HepG2 (cell line): ENCODE measurements around the gene ARHGDIA. TPM values are rescaled to one million over a fixed set of nuclear protein-coding genes. Genes with fewer than 3 reads are reported as not detected.

Experiments
- ATAC-seq: fragments of 200-7000 bp; cut with Tn5 transposase; 3 replicates; pipeline ENCODE4 v1.9.1; 2020; ENCODE audit warnings: mild to moderate bottlenecking, moderate library complexity
- BruUV-seq: library from RNA; stranded (reverse); fragments of 400-500 nt; replicated peaks from 2 replicates; lab custom pipeline; 2021; lab: Mats Ljungman, UMichigan
- CTCF ChIA-PET: fragments of 300-600 bp; formaldehyde crosslinking; extraction: SDS; loops from one replicate; lab custom pipeline; 2021; ENCODE audit warnings: low total read pairs, inconsistent platforms, low intra/inter-chr PET ratio; lab: Yijun Ruan, JAX
- POLR2A ChIA-PET: fragments of 350-600 bp; sonication (Branson Sonifier 250); formaldehyde crosslinking; loops from one replicate; lab custom pipeline; 2020; ENCODE audit warnings: antibody characterized with exemption, inconsistent platforms; lab: Yijun Ruan, JAX
- DNase-seq: peaks from one replicate; pipeline ENCODE4 v3.0.0-alpha.2; 2015; ENCODE audit warnings: low spot score
- FAIRE-seq: peaks from 3 replicates; lab custom pipeline; 2011; peaks lifted over from hg19 to GRCh38; lab: Jason Lieb, UNC
- H2AFZ ChIP-seq: one replicate; pipeline ENCODE4 v1.6.1; 2011; ENCODE audit warnings: low read length, inconsistent platforms
- H3K27ac ChIP-seq: fragments of 300-600 bp; 3 replicates; pipeline ENCODE4 v1.8.0; 2011; ENCODE audit warnings: mixed run types, mild to moderate bottlenecking, mixed read lengths, low read length, inconsistent platforms; ENCODE audit not compliant: insufficient read depth; ENCODE audit errors: extremely low read length
- H3K27me3 ChIP-seq, 2 experiments: fragments of 200-600 bp in 1 of 2; 2 replicates in 1 of 2; 3 replicates in 1 of 2; pipeline versions ENCODE4 v1.6.0 to v1.8.0; 2011; ENCODE audit warnings: low read length in 2 of 2, mild to moderate bottlenecking in 2 of 2, moderate library complexity in 2 of 2, inconsistent platforms in 1 of 2; ENCODE audit not compliant: insufficient read depth in 2 of 2, control insufficient read depth in 1 of 2
- H3K36me3 ChIP-seq, 2 experiments: fragments of 200-600 bp in 1 of 2; replicated peaks in 1 of 2; 2 replicates in 1 of 2; 3 replicates in 1 of 2; pipeline versions ENCODE4 v1.5.1 to v1.8.0; 2011; ENCODE audit warnings: low read length in 2 of 2, inconsistent platforms in 1 of 2; ENCODE audit not compliant: insufficient read depth in 2 of 2, control insufficient read depth in 1 of 2
- H3K4me1 ChIP-seq: 2 replicates; pipeline ENCODE4 v1.5.1; 2012; ENCODE audit warnings: low read length, inconsistent platforms; ENCODE audit not compliant: insufficient read depth
- H3K4me2 ChIP-seq: 2 replicates; pipeline ENCODE4 v1.6.0; 2011; ENCODE audit warnings: low read depth, low read length, inconsistent platforms
- H3K4me3 ChIP-seq, 3 experiments: fragments of 200-600 bp in 1 of 3; sonication (generic), shearing (Covaris generic) in 1 of 3; replicated peaks in 1 of 3; 2 replicates each; pipeline ENCODE4 v1.5.1; 2011 to 2016; ENCODE audit warnings: low read length in 3 of 3, inconsistent platforms in 2 of 3, low read depth in 2 of 3, mild to moderate bottlenecking in 2 of 3, control low read depth in 1 of 3, mixed read lengths in 1 of 3; ENCODE audit not compliant: insufficient read depth in 1 of 3
- H3K79me2 ChIP-seq: one replicate; pipeline ENCODE4 v1.6.1; 2011; ENCODE audit warnings: low read length, inconsistent platforms; ENCODE audit not compliant: insufficient read depth
- H3K9ac ChIP-seq: 2 replicates; pipeline ENCODE4 v1.6.0; 2011; ENCODE audit warnings: mild to moderate bottlenecking, low read depth, low read length, inconsistent platforms; ENCODE audit not compliant: insufficient read depth
- H3K9me3 ChIP-seq: 2 replicates; pipeline ENCODE4 v1.5.1; 2012; ENCODE audit warnings: mild to moderate bottlenecking, low read length
- H4K20me1 ChIP-seq: 2 replicates; pipeline ENCODE4 v1.6.0; 2011; ENCODE audit warnings: inconsistent platforms, mild to moderate bottlenecking, low read length, moderate library complexity; ENCODE audit not compliant: insufficient read depth
- ATRX ChIP-seq: sonication (generic); formaldehyde crosslinking; IDR thresholded peaks from 2 replicates; pipeline ENCODE4 v1.4.0; 2020; ENCODE audit warnings: missing genetic modification reagents, borderline replicate concordance
- BRCA1 ChIP-seq: sonication (generic); formaldehyde crosslinking; IDR thresholded peaks from 2 replicates; pipeline ENCODE4 v1.4.0; 2020; ENCODE audit warnings: missing genetic modification reagents
- CBX5 ChIP-seq: sonication (generic); formaldehyde crosslinking; IDR thresholded peaks from 2 replicates; pipeline ENCODE4 v1.4.0; 2020; ENCODE audit warnings: missing genetic modification reagents, borderline replicate concordance
- PHF5A ChIP-seq: IDR thresholded peaks from one replicate; pipeline ENCODE4 v1.6.1; 2018; ENCODE audit warnings: low read depth, missing genetic modification reagents; ENCODE audit not compliant: unreplicated experiment
- RBM22 ChIP-seq: fragments of 200-400 bp; formaldehyde crosslinking; optimal IDR thresholded peaks from 2 replicates; pipeline ENCODE3; 2017; ENCODE audit warnings: mild to moderate bottlenecking, low read length, moderate library complexity
- ZNF224 ChIP-seq: sonication (generic); formaldehyde crosslinking; IDR thresholded peaks from 2 replicates; pipeline ENCODE4 v1.5.0; 2020; ENCODE audit warnings: mild to moderate bottlenecking, missing genetic modification reagents
- ZNF546 ChIP-seq: sonication (generic); formaldehyde crosslinking; conservative IDR thresholded peaks from 2 replicates; pipeline ENCODE4 v1.8.1; 2023; ENCODE audit warnings: mild to moderate bottlenecking, missing genetic modification reagents
- WGBS: methylation state at CpG from one replicate; pipeline ENCODE4 v1.1.6; 2017; ENCODE audit warnings: low lambda C conversion rate; 5-methylcytosine and 5-hydroxymethylcytosine counted together
- in situ Hi-C: cut with HindIII; loops from 2 replicates; pipeline ENCODE4 v1.10.0; 2017; ENCODE audit warnings: low pct_unique_long_range_greater_than_20kb; ENCODE audit not compliant: extremely low pct_ligation_motif_present
- intact Hi-C: fragments of 100-400 bp; cut with micrococcal nuclease; formaldehyde crosslinking; loops from one replicate; pipeline ENCODE4 v1.10.0; 2022; ENCODE audit not compliant: unreplicated experiment
- polyA plus RNA-seq, 8 experiments: library from polyadenylated mRNA; depleted of rRNA in 3 of 8; stranded (reverse) in 7 of 8; unstranded in 1 of 8; fragments of >200 nt; fragmentation: Illumina TruSeq in 4 of 8; extraction: Trizol in 4 of 8; gene quantifications; 2 replicates each; pipeline versions ENCODE4 v1.2.1 to v1.2.3, GENCODE V29; 2011 to 2016; ENCODE audit warnings: low read depth in 4 of 8, missing spikeins in 1 of 8, mixed read lengths in 1 of 8; ENCODE audit not compliant: insufficient read depth in 1 of 8
- total RNA-seq, 5 experiments: library from RNA; depleted of rRNA; stranded (reverse); fragments of >200 nt; fragmentation: Illumina TruSeq; extraction: Trizol; gene quantifications; 2 replicates each; pipeline ENCODE4 v1.2.3, GENCODE V29; 2016; ENCODE audit warnings: low read depth in 1 of 5
- TF ChIP-seq, protein P1 (sequence below): sonication (generic); formaldehyde crosslinking; IDR thresholded peaks from 2 replicates; pipeline ENCODE4 v1.8.1; 2022; ENCODE audit warnings: low read depth, mild to moderate bottlenecking, missing genetic modification reagents

ARHGDIA gene
- total and polyA plus RNA-seq, 2 of the 13 experiments (the other 11 are each of a cell fraction or from before 2014, with no cell fraction given) = 40.0 to 64.0 TPM

DNA sequence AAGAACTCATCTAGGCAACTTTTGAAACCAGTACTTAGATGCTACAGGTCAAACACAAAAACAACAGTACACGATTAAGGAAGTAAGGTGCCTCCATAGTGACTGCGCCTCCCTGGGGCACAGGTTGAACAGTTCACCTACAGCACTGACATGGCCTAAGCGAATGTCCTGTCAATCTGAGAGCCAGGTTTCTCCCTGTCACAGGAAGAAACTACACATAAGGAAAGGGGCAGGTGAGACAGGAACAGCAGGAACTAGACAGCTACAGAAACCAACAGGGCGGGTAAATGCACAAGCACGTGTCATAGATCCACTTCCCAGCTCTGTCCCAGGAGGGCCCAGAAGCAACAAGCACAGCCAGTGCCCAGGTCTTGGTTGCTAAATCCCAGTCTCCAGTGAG is 8.0 kb upstream of the ARHGDIA start:
- Histone ChIP-seq H3K79me2 (no peaks in the 10 kb centered on the region), H4K20me1 (no peaks in the 10 kb centered on the region), H2AFZ (no peak overlapping the region), H3K4me1 (no peaks in the 10 kb centered on the region), H3K27ac (no peak overlapping the region), H3K4me2 (no peak overlapping the region), H3K4me3 (no peak overlapping the region), H3K9me3 (no peaks in the 10 kb centered on the region), H3K9ac (no peak overlapping the region), H3K36me3 (peaks cover 5 to 34% of the 10 kb centered on the region in 2 experiments; a peak in 4 of 5 replicates), H3K27me3 (no peaks in the 10 kb centered on the region)
- in situ Hi-C loops (no loop called here), intact Hi-C loops (no loop called here)
- no peak for FAIRE-seq
- POLR2A ChIA-PET = interaction anchor here (2.3 kb wide), 1 partner anchor 18 kb away, joined by 7 read pairs; the partner anchor contains the start of gene P4HB
- CTCF ChIA-PET = no interaction called here
- no peak for DNase-seq
- no peak for ATAC-seq
- 80% methylated on average over 5 of the region's 5 CpGs for WGBS
- TF ChIP-seq CBX5 (CRISPR knock-in tag) (no peak), ZNF224 (CRISPR knock-in tag) (no peak), ATRX (no peak), BRCA1 (CRISPR knock-in tag) (no peak), RBM22 (peak; percentile 68), PHF5A (no peak), ZNF546 (CRISPR knock-in tag) (no peak)
- TF ChIP-seq, protein P1, sequence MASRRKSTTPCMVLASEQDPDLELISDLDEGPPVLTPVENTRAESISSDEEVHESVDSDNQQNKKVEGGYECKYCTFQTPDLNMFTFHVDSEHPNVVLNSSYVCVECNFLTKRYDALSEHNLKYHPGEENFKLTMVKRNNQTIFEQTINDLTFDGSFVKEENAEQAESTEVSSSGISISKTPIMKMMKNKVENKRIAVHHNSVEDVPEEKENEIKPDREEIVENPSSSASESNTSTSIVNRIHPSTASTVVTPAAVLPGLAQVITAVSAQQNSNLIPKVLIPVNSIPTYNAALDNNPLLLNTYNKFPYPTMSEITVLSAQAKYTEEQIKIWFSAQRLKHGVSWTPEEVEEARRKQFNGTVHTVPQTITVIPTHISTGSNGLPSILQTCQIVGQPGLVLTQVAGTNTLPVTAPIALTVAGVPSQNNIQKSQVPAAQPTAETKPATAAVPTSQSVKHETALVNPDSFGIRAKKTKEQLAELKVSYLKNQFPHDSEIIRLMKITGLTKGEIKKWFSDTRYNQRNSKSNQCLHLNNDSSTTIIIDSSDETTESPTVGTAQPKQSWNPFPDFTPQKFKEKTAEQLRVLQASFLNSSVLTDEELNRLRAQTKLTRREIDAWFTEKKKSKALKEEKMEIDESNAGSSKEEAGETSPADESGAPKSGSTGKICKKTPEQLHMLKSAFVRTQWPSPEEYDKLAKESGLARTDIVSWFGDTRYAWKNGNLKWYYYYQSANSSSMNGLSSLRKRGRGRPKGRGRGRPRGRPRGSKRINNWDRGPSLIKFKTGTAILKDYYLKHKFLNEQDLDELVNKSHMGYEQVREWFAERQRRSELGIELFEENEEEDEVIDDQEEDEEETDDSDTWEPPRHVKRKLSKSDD (CRISPR knock-in tag) = no peak
- BruUV-seq = no TSS peak
